Calu3 (cell line): ENCODE data around the gene HPGD. TPM values are rescaled to one million over a fixed set of nuclear protein-coding genes. Genes with fewer than 3 reads are reported as not detected.

Source experiments
- BruUV-seq: library from RNA; stranded (reverse); fragments of 400-500 nt; replicated peaks from 2 replicates; lab custom pipeline; 2021; lab: Mats Ljungman, UMichigan
- CTCF ChIA-PET: fragments of 300-600 bp; sonication (Branson Sonifier 250); formaldehyde crosslinking; loops from one replicate; lab custom pipeline; 2022; ENCODE audit warnings: antibody characterized with exemption; lab: Charles Lee
- DNase-seq: peaks from one replicate; pipeline ENCODE4 v3.0.0; 2022
- H3K27ac Mint-ChIP-seq: one replicate; pipeline ENCODE4 v1.8.0; 2022; ENCODE audit warnings: mixed read lengths; ENCODE audit not compliant: unreplicated experiment
- H3K27me3 Mint-ChIP-seq: one replicate; pipeline ENCODE4 v1.8.0; 2022; ENCODE audit warnings: mixed read lengths; ENCODE audit not compliant: unreplicated experiment
- H3K36me3 Mint-ChIP-seq: one replicate; pipeline ENCODE4 v1.8.0; 2022; ENCODE audit warnings: mild to moderate bottlenecking, moderate library complexity, mixed read lengths; ENCODE audit not compliant: insufficient read depth, unreplicated experiment
- H3K4me1 Mint-ChIP-seq: one replicate; pipeline ENCODE4 v1.8.0; 2022; ENCODE audit warnings: mild to moderate bottlenecking, low read depth, mixed read lengths; ENCODE audit not compliant: unreplicated experiment
- H3K4me3 Mint-ChIP-seq: one replicate; pipeline ENCODE4 v1.8.0; 2022; ENCODE audit warnings: mild to moderate bottlenecking, low read depth, moderate library complexity, mixed read lengths; ENCODE audit not compliant: unreplicated experiment
- H3K9me3 Mint-ChIP-seq: one replicate; pipeline ENCODE4 v1.8.0; 2022; ENCODE audit warnings: low read depth, mixed read lengths; ENCODE audit not compliant: unreplicated experiment
- intact Hi-C: fragments of 100-400 bp; cut with micrococcal nuclease; formaldehyde crosslinking; loops from one replicate; pipeline ENCODE4 v1.10.0; 2022; ENCODE audit not compliant: unreplicated experiment
- total RNA-seq: library from RNA; stranded (reverse); gene quantifications from 2 replicates; pipeline ENCODE4 v1.2.3, GENCODE V29; 2022
- TF ChIP-seq, protein P1 (sequence below): fragments of 200-600 bp; IDR thresholded peaks from one replicate; pipeline ENCODE4 v1.8.0; 2022; ENCODE audit warnings: antibody characterized with exemption; ENCODE audit not compliant: unreplicated experiment

Gene HPGD
- total RNA-seq, 1 experiment from 2014 or later, result 4.0 TPM

DNA sequence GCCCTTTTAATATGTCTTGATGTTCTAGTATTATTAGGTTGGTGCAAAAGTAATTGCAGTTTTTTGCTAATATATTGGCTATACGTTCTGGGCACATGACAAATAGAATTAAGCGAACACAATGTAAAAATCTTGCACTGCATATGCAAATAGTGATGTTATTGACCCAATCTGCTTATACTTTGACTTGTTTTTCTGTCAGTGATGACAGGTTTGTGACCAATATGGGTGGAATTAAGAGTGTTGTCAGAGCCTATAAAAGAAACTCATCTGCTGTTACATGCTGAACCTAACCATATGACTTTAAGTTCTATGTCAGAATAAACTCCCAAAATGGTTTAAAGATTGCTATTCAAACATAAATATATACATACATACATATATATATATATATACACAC, 30.7 kb upstream of the HPGD start:
- no TSS peak for BruUV-seq
- CTCF ChIA-PET, result no interaction called here
- Mint-ChIP-seq H3K9me3 (peaks cover 2% of the 10 kb centered on the region), H3K4me3 (no peak overlapping the region), H3K36me3 (no peaks in the 10 kb centered on the region), H3K27ac (no peak overlapping the region), H3K4me1 (peaks cover 10% of the 10 kb centered on the region), H3K27me3 (no peaks in the 10 kb centered on the region)
- TF ChIP-seq, protein P1, sequence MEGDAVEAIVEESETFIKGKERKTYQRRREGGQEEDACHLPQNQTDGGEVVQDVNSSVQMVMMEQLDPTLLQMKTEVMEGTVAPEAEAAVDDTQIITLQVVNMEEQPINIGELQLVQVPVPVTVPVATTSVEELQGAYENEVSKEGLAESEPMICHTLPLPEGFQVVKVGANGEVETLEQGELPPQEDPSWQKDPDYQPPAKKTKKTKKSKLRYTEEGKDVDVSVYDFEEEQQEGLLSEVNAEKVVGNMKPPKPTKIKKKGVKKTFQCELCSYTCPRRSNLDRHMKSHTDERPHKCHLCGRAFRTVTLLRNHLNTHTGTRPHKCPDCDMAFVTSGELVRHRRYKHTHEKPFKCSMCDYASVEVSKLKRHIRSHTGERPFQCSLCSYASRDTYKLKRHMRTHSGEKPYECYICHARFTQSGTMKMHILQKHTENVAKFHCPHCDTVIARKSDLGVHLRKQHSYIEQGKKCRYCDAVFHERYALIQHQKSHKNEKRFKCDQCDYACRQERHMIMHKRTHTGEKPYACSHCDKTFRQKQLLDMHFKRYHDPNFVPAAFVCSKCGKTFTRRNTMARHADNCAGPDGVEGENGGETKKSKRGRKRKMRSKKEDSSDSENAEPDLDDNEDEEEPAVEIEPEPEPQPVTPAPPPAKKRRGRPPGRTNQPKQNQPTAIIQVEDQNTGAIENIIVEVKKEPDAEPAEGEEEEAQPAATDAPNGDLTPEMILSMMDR, result no peak
- no peak for DNase-seq
- intact Hi-C loops, result no loop called here

DNA sequence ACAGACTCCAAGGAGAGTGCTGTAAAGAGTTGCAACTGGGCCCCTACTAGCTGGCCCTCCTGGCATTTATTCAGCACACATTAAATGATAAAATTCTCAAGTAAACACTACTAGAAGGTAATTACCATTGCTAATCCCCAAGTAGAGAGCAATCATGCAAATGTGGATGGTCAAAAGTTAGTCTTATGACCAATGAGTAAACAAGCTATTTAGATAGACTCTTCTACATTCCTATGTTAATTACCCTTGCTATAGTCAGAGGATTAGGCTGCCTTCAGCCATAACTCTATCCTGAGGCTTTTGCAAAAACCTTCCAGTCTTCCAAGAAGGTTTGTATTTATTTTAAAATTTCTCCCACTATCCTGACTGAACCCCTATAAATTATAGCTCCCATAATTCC, 28.3 kb upstream of the HPGD start:
- H3K9me3 Mint-ChIP-seq, result peaks cover 5% of the 10 kb centered on the region
- no peak overlapping the region for H3K27ac Mint-ChIP-seq
- no TSS peak for BruUV-seq
- no peaks in the 10 kb centered on the region for H3K36me3 Mint-ChIP-seq
- H3K27me3 Mint-ChIP-seq, result no peaks in the 10 kb centered on the region
- intact Hi-C loops, result no loop called here
- CTCF ChIA-PET, result no interaction called here
- peaks cover 2% of the 10 kb centered on the region for H3K4me1 Mint-ChIP-seq
- TF ChIP-seq, protein P1, result no peak
- DNase-seq, result no peak
- H3K4me3 Mint-ChIP-seq, result no peak overlapping the region

DNA sequence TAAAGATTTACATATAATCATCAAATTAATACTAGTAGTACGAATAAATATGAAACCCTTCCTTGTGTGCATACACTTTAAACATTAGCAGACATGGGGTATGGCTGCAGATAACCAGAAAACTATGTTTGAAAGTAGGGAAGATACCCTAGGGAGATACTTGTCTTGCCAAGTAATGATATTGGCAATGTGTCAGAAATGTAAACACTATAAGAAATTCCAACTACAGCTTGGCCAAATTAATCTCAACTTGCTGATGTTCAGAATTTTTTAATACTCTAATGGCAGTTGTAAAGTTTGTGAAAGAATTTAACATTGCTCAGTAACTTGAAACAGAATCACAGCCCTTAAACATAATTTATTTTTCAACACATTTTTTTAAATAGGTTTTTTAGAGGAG, 27.4 kb upstream of the HPGD start:
- TF ChIP-seq, protein P1, result no peak
- no peaks in the 10 kb centered on the region for H3K27me3 Mint-ChIP-seq
- intact Hi-C loops, result no loop called here
- no peaks in the 10 kb centered on the region for H3K36me3 Mint-ChIP-seq
- CTCF ChIA-PET, result no interaction called here
- no peak overlapping the region for H3K27ac Mint-ChIP-seq
- no TSS peak for BruUV-seq
- no peak overlapping the region for H3K4me3 Mint-ChIP-seq
- peaks cover 5% of the 10 kb centered on the region for H3K9me3 Mint-ChIP-seq
- H3K4me1 Mint-ChIP-seq, result no peaks in the 10 kb centered on the region
- no peak for DNase-seq

GRCh38 chr4:174545268-174545667, 23.0 kb upstream of the HPGD start:
- Mint-ChIP-seq H3K4me3 (no peak overlapping the region), H3K4me1 (no peaks in the 10 kb centered on the region), H3K36me3 (no peaks in the 10 kb centered on the region), H3K9me3 (peaks cover 7% of the 10 kb centered on the region), H3K27me3 (no peaks in the 10 kb centered on the region), H3K27ac (no peak overlapping the region)
- TF ChIP-seq, protein P1, result no peak
- DNase-seq, result no peak
- intact Hi-C loops, result no loop called here
- BruUV-seq, result no TSS peak
- CTCF ChIA-PET, result no interaction called here
